Right cardiac atrium (tissue), 5 donors: ENCODE data around the gene ZNF598. TPM values are rescaled to one million over a fixed set of nuclear protein-coding genes. Genes with fewer than 3 reads are reported as not detected.
A peak's percentile ranks its signal among the peaks of the same experiment; 100 is the strongest.

ENCODE experiments used
- ATAC-seq, 2 donors: fragments of 200-7000 bp; cut with Tn5 transposase; one replicate each; pipeline versions ENCODE4 v1.8.0 to v1.9.1; 2020; ENCODE audit warnings: moderate library complexity in 2 of 2, mild to moderate bottlenecking in 1 of 2
- DNase-seq, 3 donors: peaks; one replicate each; pipeline ENCODE4 v3.0.0-alpha.2; 2020
- H3K27ac ChIP-seq: one replicate; pipeline ENCODE4 v1.5.1; 2013; ENCODE audit warnings: mild to moderate bottlenecking, low read length, control low read depth, moderate library complexity
- H3K27me3 ChIP-seq: one replicate; pipeline ENCODE4 v1.6.1; 2013; ENCODE audit not compliant: control insufficient read depth, insufficient read depth
- H3K4me1 ChIP-seq: one replicate; pipeline ENCODE4 v1.6.1; 2013; ENCODE audit warnings: low read length; ENCODE audit not compliant: control insufficient read depth, insufficient read depth
- H3K4me3 ChIP-seq: one replicate; pipeline ENCODE4 v1.5.1; 2013; ENCODE audit warnings: low read length, control low read depth
- H3K9me3 ChIP-seq: one replicate; pipeline ENCODE4 v1.6.1; 2013; ENCODE audit warnings: low read length; ENCODE audit not compliant: control insufficient read depth
- WGBS: extraction: QIAGEN DNeasy Blood & Tissue Kit; methylation state at CpG from one replicate; pipeline ENCODE4 v1.1.7; 2013; 5-methylcytosine and 5-hydroxymethylcytosine counted together
- intact Hi-C, 4 donors: fragments of 100-400 bp; cut with DNase I; formaldehyde crosslinking; loops; one replicate each; pipeline versions ENCODE4 v1.11.0 to v1.14.0; 2022 to 2023
- polyA plus RNA-seq: library from polyadenylated mRNA; stranded (reverse); fragments of 200-250 nt; gene quantifications from one replicate; pipeline ENCODE4 v1.2.3, GENCODE V29; 2013
- total RNA-seq, 4 donors: library from RNA; stranded (reverse); fragmentation: NEBNext Ultra II Directional; extraction: Animal tissue kit (Norgen Biotek cat#: 25700); gene quantifications; one replicate each; pipeline ENCODE4 v1.2.1, GENCODE V29; 2021
- donor health status: healthy with polysubstance abuse.
- donor health status: DM: no; HTN: yes; CAD: no.
- donor health status: DM: no; HTN: no; CAD: no.
- donor health status: DM: no; HTN: yes; CAD: no; lungs with severe emphysema.
- donor health status: DM: yes; HTN: yes; CAD: no.

ZNF598 gene
- total and polyA plus RNA-seq, 5 donors: 14.0 to 20.5 (median 17.2) TPM

DNA sequence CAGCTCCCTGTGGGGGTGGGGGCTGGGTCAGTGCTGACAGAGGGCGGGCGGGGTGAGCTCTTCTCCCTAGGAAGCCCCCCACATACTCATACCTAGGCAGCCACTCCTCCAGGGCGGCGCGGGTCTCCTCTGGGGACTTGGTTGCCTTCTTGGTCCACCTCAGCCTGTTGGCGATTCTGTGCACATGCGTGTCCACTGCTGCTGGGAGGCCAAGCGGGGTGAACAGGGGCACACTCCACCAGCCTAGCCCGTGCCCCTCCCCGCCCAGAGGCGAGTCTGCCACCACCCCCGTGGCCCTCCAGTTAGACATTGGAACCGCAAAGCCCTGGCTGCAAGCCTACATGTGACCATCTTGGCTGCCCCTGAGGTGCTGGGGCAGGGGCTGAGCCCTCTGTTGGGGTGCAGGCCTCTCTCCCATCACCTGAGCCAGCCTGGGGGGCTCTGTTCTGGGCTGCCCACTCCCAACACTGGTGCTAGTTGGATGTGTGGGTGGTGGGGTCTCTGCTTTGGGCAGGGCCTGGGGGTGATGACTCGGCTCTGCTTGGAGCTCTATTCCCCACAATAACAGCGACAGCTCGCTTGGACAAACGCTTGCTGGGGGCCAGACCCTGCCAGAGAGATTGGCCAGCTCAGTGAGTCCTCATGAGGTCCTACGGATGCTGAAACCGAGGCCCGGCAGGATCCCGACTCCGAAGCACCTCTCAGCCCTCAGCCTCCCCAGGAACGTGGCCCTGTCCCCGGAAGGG lies 30.6 kb upstream of the ZNF598 start:
- intact Hi-C loops: no loop called here
- H3K4me3 ChIP-seq: no peak overlapping the region
- H3K27ac ChIP-seq: peak overlapping the region; percentile 76
- no peaks in the 10 kb centered on the region for H3K9me3 ChIP-seq
- DNase-seq: peak; percentile 55 to 77 (median 76)
- peak; percentile 0 for ATAC-seq
- no peaks in the 10 kb centered on the region for H3K27me3 ChIP-seq
- peaks cover 12% of the 10 kb centered on the region for H3K4me1 ChIP-seq
- WGBS: 62% methylated on average over 24 of the region's 24 CpGs

DNA sequence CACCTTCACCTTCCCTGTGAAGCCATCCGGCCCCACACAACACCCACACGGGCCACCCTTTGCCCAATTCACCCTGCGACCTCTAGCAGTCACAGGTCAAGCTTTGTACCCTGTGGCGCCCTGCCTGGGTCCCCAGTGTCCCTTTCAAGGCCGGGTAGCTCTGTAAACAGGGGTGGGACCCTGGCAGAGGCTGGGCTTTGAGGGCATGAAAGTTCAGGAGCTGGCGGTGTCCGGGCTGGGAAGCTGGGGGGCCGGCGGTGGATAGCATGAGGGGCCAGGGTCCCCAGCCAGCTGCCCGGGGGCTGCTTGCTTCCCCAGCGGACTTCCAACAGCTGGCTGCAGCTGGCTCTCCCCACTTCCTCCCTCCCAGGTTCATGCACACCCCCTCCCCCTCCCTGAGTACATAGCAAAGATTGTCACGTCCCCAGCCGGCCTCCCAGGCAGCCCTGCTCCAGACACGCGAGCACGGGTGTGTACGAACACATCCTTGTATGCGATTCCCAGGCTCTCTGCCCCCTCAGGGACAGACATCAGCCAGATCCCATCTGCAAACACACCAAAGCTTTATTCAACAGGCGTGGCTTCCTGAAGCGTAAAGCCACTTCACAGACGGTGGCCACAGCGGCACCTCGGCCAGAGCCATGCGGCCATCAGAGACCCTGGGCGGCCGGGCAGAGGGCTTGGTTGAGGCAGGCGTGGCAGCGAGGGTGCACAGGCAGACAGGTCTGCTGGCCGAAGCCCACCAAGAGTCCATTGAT lies 29.8 kb upstream of the ZNF598 start:
- no peaks in the 10 kb centered on the region for H3K9me3 ChIP-seq
- peak overlapping the region; percentile 76 for H3K27ac ChIP-seq
- no peaks in the 10 kb centered on the region for H3K27me3 ChIP-seq
- no peak overlapping the region for H3K4me3 ChIP-seq
- DNase-seq (peak; percentile 86 to 95 (median 94)), ATAC-seq (peak; percentile 43 to 54)
- peaks cover 12% of the 10 kb centered on the region for H3K4me1 ChIP-seq
- intact Hi-C loops: no loop called here
- WGBS: 38% methylated on average over 29 of the region's 29 CpGs

DNA sequence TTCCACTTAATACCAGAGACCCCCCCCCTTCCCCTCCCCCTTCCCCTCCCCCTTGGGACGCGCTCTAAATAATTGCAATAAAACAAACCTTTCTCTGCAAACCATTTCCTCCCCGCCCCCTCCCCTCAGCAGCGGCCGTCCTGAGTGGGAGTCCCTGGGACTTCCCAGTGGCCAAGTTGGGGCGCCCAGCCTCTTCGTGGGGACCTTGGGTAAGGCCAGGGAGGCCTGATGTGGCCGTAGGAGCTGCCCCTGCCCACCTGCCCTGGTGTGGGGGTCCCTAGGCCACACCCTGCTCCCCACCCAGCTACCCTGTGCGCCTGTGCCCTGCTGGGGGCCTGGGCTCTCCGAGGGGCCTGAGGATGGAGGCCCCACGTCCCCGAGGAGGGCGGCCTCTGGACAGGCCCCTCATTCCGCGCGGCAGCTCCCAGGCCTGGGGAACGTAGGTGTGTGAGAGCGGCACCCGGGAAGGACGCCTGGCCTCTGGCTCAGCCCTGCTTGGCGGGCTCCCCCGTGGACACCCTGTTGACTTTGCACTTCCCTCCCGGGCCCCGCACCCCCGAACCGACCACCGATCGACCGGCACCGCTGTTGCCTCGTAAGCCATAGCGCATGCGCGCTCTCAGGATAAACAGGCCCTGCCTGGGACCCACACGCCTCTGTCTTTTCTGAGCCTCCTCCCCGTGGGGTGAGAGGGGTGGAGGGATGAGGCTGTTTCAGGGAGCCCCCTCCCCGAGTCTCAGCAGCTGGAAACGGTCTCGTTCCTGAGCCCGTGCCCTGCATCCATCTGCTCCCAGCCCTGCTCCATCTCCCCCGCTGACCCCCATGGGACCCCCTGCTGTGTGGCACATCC lies 29.0 kb upstream of the ZNF598 start:
- Histone ChIP-seq H3K4me1 (peaks cover 12% of the 10 kb centered on the region), H3K27me3 (no peaks in the 10 kb centered on the region), H3K27ac (peak overlapping the region; percentile 76), H3K9me3 (no peaks in the 10 kb centered on the region), H3K4me3 (no peak overlapping the region)
- intact Hi-C loops: no loop called here
- ATAC-seq (peak in 1 of 2 donors; percentile 4), DNase-seq (peak; percentile 63 to 88 (median 82))
- 49% methylated on average over 41 of the region's 41 CpGs for WGBS

GRCh38 chr16:2037647-2038381 lies 28.2 kb upstream of the ZNF598 start:
- intact Hi-C loops: no loop called here
- 58% methylated on average over 29 of the region's 29 CpGs for WGBS
- no peak for ATAC-seq
- Histone ChIP-seq H3K9me3 (no peaks in the 10 kb centered on the region), H3K27me3 (no peaks in the 10 kb centered on the region), H3K27ac (peak overlapping the region; percentile 49), H3K4me3 (no peak overlapping the region), H3K4me1 (peaks cover 8% of the 10 kb centered on the region)
- peak in 1 of 3 donors; percentile 69 for DNase-seq

DNA sequence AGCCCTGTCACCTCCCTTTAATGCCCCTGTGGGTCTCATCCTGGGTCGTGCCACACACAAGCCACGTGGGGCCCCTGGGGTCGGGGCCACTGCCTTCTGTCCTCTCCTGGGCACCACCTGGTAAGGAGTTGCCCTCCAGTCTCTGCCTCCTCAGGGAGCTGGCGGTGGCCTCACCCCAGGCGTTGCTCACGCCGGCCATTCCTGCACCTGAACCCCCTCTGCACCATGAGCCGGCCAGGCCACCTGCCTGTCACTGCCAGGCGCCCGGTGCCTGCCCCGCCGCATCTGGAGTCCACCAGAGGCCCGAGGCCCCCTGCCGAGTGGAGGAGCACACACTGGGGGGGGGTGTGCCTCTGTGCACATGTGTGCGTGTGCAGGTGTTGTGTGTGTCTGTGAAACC lies 27.5 kb upstream of the ZNF598 start:
- no peaks in the 10 kb centered on the region for H3K27me3 ChIP-seq
- no peak overlapping the region for H3K27ac ChIP-seq
- no peaks in the 10 kb centered on the region for H3K9me3 ChIP-seq
- WGBS: 81% methylated on average over 15 of the region's 15 CpGs
- H3K4me3 ChIP-seq: no peak overlapping the region
- DNase-seq (no peak), ATAC-seq (no peak)
- intact Hi-C loops: no loop called here
- H3K4me1 ChIP-seq: peaks cover 10% of the 10 kb centered on the region

- DNase-seq: peak in 2 of 3 donors; percentile 71 to 74
- no peak for ATAC-seq
- 70% methylated on average over 47 of the region's 47 CpGs for WGBS
- H3K27me3 ChIP-seq: no peaks in the 10 kb centered on the region
- no peaks in the 10 kb centered on the region for H3K9me3 ChIP-seq
- H3K4me1 ChIP-seq: peaks cover 10% of the 10 kb centered on the region
- intact Hi-C loops: no loop called here
- H3K4me3 ChIP-seq: peak overlapping the region; percentile 33
- H3K27ac ChIP-seq: peak overlapping the region; percentile 88
Observed at GRCh38 chr16:2036200-2036966, 26.8 kb upstream of the ZNF598 start.

DNA sequence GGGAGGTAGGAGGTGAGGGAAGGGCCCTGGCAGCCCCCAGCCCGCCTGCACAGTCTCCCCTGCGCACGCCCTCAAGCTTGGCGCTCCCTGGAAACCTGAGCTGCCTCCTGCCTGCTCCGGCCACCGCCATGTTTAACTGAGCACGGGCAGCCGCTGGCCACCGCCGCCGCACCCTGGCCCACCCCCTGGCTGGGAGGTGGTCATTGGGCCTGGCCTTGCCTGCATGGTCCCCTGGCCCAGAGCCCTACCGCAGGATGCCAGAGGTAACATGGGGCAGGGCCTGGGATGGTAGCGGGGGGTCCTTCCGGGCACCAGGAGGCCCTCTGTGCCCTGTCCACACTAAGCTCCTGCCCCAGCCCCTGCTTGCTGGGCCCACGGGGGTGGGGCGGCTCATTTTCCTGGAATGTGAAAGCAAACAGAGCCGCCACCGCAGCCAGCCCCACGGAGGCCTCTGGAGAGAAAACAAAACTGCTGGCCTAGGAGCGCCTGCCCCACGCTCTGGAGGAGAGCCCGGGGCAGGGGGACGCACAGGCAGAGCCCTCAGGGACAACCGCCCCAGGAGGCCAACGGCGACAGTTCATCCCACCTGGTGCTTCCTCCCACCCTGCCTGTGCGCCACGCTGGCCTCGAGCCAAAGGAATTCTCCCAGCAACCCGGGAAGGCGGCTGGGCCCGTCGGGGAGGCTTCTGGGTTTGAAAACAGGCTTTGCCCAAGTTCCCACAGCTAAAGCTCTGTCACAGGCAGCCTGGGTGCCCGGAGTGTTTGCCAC lies 26.0 kb upstream of the ZNF598 start:
- peak; percentile 75 to 93 (median 90) for DNase-seq
- H3K4me1 ChIP-seq: peaks cover 10% of the 10 kb centered on the region

DNA sequence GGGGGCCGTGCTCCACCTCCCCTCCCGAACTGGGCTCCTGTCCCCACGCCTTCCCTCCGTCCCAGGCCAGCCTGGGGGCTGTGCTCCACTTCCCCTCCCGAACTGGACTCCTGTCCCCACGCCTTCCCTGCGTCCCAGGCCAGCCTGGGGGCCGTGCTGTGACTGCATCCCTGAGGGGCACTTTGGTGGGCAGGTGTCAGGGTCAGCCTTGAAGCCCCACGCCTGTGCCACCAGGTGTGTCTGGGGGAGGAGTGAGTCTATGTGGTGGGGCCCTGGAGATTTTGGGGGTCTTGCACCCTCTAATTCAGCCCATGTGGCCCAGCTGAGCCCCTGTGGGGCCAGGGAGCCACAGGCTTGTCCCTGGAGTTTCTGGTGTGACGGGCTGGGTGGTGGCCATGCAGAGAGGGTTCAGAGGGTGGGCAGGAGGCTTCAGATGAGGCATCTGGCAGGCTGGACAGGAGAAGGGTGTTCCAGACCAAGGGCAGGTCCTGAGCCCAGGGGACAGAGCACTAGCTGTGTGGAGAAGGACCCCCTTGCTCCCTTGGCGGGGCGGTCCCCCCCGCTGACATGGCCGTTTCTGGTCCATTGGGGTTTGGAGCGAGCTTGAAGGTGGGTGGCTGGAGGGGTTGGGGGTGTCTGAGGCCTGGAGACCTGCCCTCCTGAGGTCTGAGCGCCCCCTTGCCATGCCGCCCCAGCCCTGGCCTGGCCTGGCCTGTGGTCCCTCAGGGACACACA lies 25.2 kb upstream of the ZNF598 start:
- WGBS: 53% methylated on average over 17 of the region's 17 CpGs
- H3K4me1 ChIP-seq: peaks cover 5% of the 10 kb centered on the region
- peak in 2 of 3 donors; percentile 74 to 76 for DNase-seq

More for the DNA sequence above, 26.0 kb upstream of the ZNF598 start:
- WGBS: 28% methylated on average over 34 of the region's 34 CpGs
- intact Hi-C loops: no loop called here
- Histone ChIP-seq H3K9me3 (no peaks in the 10 kb centered on the region), H3K4me3 (peak overlapping the region; percentile 33), H3K27ac (peak overlapping the region; percentile 88), H3K27me3 (no peaks in the 10 kb centered on the region)
- ATAC-seq: peak in 1 of 2 donors; percentile 12

More for the DNA sequence above, 25.2 kb upstream of the ZNF598 start:
- no peak for ATAC-seq
- H3K4me3 ChIP-seq: peak overlapping the region; percentile 33
- intact Hi-C loops: no loop called here
- H3K9me3 ChIP-seq: no peaks in the 10 kb centered on the region
- peak overlapping the region; percentile 88 for H3K27ac ChIP-seq
- H3K27me3 ChIP-seq: no peaks in the 10 kb centered on the region
